ENCODE data around the gene TMA7.

GRCh38 chr3:48427630-48427962 lies 12.5 kb upstream of the TMA7 start:
- TF ChIP-seq CTCF (IDR thresholded peaks at IDR 0.05 in 2 of 3, conservative IDR thresholded peaks at IDR 0.05 in 1 of 3; ENCODE audit: control insufficient read depth in 2 of 3, extremely low read depth in 1 of 3, insufficient read depth in 1 of 3, low read depth in 3 of 3, low read length in 3 of 3) (no peak), CEBPB (IDR thresholded peaks at IDR 0.05; ENCODE audit: borderline replicate concordance in 1 of 2, low read depth in 2 of 2, low read length in 2 of 2) (no peak), GATAD2B (conservative IDR thresholded peaks at IDR 0.05; ENCODE audit: low read depth) (no peak), GABPA (IDR thresholded peaks at IDR 0.05; ENCODE audit: low read depth) (no peak), HSF1 (IDR thresholded peaks at IDR 0.05; ENCODE audit: low read depth, low read length) (no peak), RFX5 (IDR thresholded peaks at IDR 0.05; ENCODE audit: low read depth, low read length) (no peak), CBX3 (IDR thresholded peaks at IDR 0.05; ENCODE audit: borderline replicate concordance, low read depth) (no peak), EZH2 (IDR thresholded peaks at IDR 0.05; ENCODE audit: borderline replicate concordance, control insufficient read depth, low read depth, low read length) (no peak), SP1 (IDR thresholded peaks at IDR 0.05; ENCODE audit: low read depth, low read length) (no peak)

Measured in GM12878 (cell line).